ENCODE results near the gene NLGN1. TPM values are rescaled to one million over a fixed set of nuclear protein-coding genes. Genes with fewer than 3 reads are reported as not detected.

NLGN1 gene
- total RNA-seq, 1 experiment from 2014 or later = not detected

DNA sequence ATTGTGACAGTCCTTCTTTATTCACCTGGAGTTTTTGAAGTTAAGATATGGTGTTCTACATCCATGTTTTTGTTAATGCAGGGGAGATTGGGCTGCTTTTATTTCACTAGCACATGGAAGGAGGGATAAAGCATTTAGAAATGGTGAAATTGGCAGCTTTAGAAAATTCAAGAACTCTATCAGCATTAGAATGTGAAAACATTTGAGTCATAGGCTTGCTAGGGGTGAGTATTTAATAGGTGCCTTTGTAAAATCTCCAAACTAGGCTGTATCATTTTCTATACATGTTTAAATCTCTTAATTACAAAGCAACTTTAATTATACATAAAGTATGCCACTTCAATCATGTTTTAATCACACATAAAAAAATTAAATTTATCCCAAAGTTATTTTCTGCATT is 12.9 kb downstream of the NLGN1 start:
- no peaks in the 10 kb centered on the region for H3K36me3 Mint-ChIP-seq (ENCODE audit: insufficient read depth, unreplicated experiment)
- H3K27me3 Mint-ChIP-seq (ENCODE audit: insufficient read depth, unreplicated experiment) = peaks cover 73% of the 10 kb centered on the region
- DNase-seq (ENCODE audit: unreplicated experiment) = no peak
- POLR2A ChIA-PET = no interaction called here
- no peak for TF ChIP-seq CTCF (IDR thresholded peaks at IDR 0.05; ENCODE audit: unreplicated experiment)
- intact Hi-C loops (cut with micrococcal nuclease) = no loop called here
- no peak overlapping the region for H3K4me3 Mint-ChIP-seq (ENCODE audit: unreplicated experiment)
- no TSS peak for BruUV-seq (replicated peaks)
- no peak overlapping the region for H3K27ac Mint-ChIP-seq (ENCODE audit: low read depth, unreplicated experiment)
- no peaks in the 10 kb centered on the region for H3K4me1 Mint-ChIP-seq (ENCODE audit: insufficient read depth, unreplicated experiment)
- H3K9me3 Mint-ChIP-seq (ENCODE audit: unreplicated experiment) = no peaks in the 10 kb centered on the region
- CTCF ChIA-PET = interaction anchor here (1.0 to 3.2 kb wide), 5 partner anchors 28 to 145 kb away, joined by 3 to 28 read pairs (median 4); no protein-coding TSS in a partner anchor

GRCh38 chr3:173410849-173411248 is 13.3 kb downstream of the NLGN1 start:
- no TSS peak for BruUV-seq (replicated peaks)
- H3K27ac Mint-ChIP-seq (ENCODE audit: low read depth, unreplicated experiment) = no peak overlapping the region
- intact Hi-C loops (cut with micrococcal nuclease) = loop anchor here (1.0 kb wide), 1 partner anchor 142 kb away; no protein-coding TSS in a partner anchor

GRCh38 chr3:173411375-173411973 is 13.9 kb downstream of the NLGN1 start:
- no peaks in the 10 kb centered on the region for H3K36me3 Mint-ChIP-seq (ENCODE audit: insufficient read depth, unreplicated experiment)
- H3K9me3 Mint-ChIP-seq (ENCODE audit: unreplicated experiment) = no peaks in the 10 kb centered on the region
- no TSS peak for BruUV-seq (replicated peaks)
- intact Hi-C loops (cut with micrococcal nuclease) = loop anchor here (1.0 kb wide), 1 partner anchor 142 kb away; no protein-coding TSS in a partner anchor
- DNase-seq (ENCODE audit: unreplicated experiment) = peak; percentile 52
- ChIA-PET POLR2A (interaction anchor here (0.5 to 0.6 kb wide), 2 partner anchors 353 to 1105 kb away, joined by 3 to 5 read pairs; no protein-coding TSS in a partner anchor), CTCF (interaction anchor here (0.6 to 3.2 kb wide), 10 partner anchors 19 to 608 kb away, joined by 3 to 28 read pairs (median 4); no protein-coding TSS in a partner anchor)
- no peak overlapping the region for H3K27ac Mint-ChIP-seq (ENCODE audit: low read depth, unreplicated experiment)
- H3K4me3 Mint-ChIP-seq (ENCODE audit: unreplicated experiment) = no peak overlapping the region
- no peaks in the 10 kb centered on the region for H3K4me1 Mint-ChIP-seq (ENCODE audit: insufficient read depth, unreplicated experiment)
- peak; percentile 39 for TF ChIP-seq CTCF (IDR thresholded peaks at IDR 0.05; ENCODE audit: unreplicated experiment)
- peaks cover 76% of the 10 kb centered on the region for H3K27me3 Mint-ChIP-seq (ENCODE audit: insufficient read depth, unreplicated experiment)

More at GRCh38 chr3:173410849-173411248, 13.3 kb downstream of the NLGN1 start:
- no peak for DNase-seq (ENCODE audit: unreplicated experiment)
- Mint-ChIP-seq H3K27me3 (ENCODE audit: insufficient read depth, unreplicated experiment) (peaks cover 76% of the 10 kb centered on the region), H3K4me3 (ENCODE audit: unreplicated experiment) (no peak overlapping the region), H3K4me1 (ENCODE audit: insufficient read depth, unreplicated experiment) (no peaks in the 10 kb centered on the region), H3K9me3 (ENCODE audit: unreplicated experiment) (no peaks in the 10 kb centered on the region), H3K36me3 (ENCODE audit: insufficient read depth, unreplicated experiment) (no peaks in the 10 kb centered on the region)
- CTCF ChIA-PET = interaction anchor here (0.6 to 3.2 kb wide), 8 partner anchors 28 to 608 kb away, joined by 3 to 28 read pairs (median 3); no protein-coding TSS in a partner anchor
- no peak for TF ChIP-seq CTCF (IDR thresholded peaks at IDR 0.05; ENCODE audit: unreplicated experiment)
- POLR2A ChIA-PET = interaction anchor here (0.5 kb wide), 1 partner anchor 1106 kb away, joined by 3 read pairs; no protein-coding TSS in a partner anchor

- Mint-ChIP-seq H3K27me3 (ENCODE audit: insufficient read depth, unreplicated experiment) (peaks cover 34% of the 10 kb centered on the region), H3K4me1 (ENCODE audit: insufficient read depth, unreplicated experiment) (no peaks in the 10 kb centered on the region), H3K4me3 (ENCODE audit: unreplicated experiment) (no peak overlapping the region), H3K27ac (ENCODE audit: low read depth, unreplicated experiment) (no peak overlapping the region), H3K36me3 (ENCODE audit: insufficient read depth, unreplicated experiment) (no peaks in the 10 kb centered on the region), H3K9me3 (ENCODE audit: unreplicated experiment) (no peaks in the 10 kb centered on the region)
- TF ChIP-seq CTCF (IDR thresholded peaks at IDR 0.05; ENCODE audit: unreplicated experiment) = no peak
- intact Hi-C loops (cut with micrococcal nuclease) = no loop called here
- no peak for DNase-seq (ENCODE audit: unreplicated experiment)
- BruUV-seq (replicated peaks) = no TSS peak
- ChIA-PET CTCF (interaction anchor here (0.6 to 1.0 kb wide), 2 partner anchors 137 to 171 kb away, joined by 3 read pairs; no protein-coding TSS in a partner anchor), POLR2A (no interaction called here)
Observed at GRCh38 chr3:173416070-173416469, 18.5 kb downstream of the NLGN1 start.

Data from MCF 10A (cell line).